ENCODE measurements around the gene FNIP1. TPM values are rescaled to one million over a fixed set of nuclear protein-coding genes. Genes with fewer than 3 reads are reported as not detected.

The FNIP1 gene
- total RNA-seq, 6 experiments from 2014 or later = 14.2 to 25.2 (median 20.9) TPM

GRCh38 chr5:131671994-131672655 is 124.7 kb downstream of the FNIP1 start:
- intact Hi-C loops (cut with DNase I) = no loop called here
- peak; percentile 86 to 94 (median 92) for ATAC-seq
- H3K27me3 ChIP-seq = no peaks in the 10 kb centered on the region
- peaks cover 0 to 26% (median 0%) of the 10 kb centered on the region in 4 donors for H3K4me1 ChIP-seq
- no peaks in the 10 kb centered on the region for H3K9me3 ChIP-seq
- H3K27ac ChIP-seq = peak overlapping the region; percentile 28 to 74 (median 36)
- 35% methylated on average over 2 of the region's 2 CpGs for whole genome bisulfite sequencing (ENCODE audit: insufficient coverage, low coverage, low lambda C conversion rate, missing lambda C conversion rate)
- no peak for DNase-seq
- H3K4me3 ChIP-seq = no peak overlapping the region
- TF ChIP-seq CTCF (IDR thresholded peaks at IDR 0.05) (no peak), POLR2A (IDR thresholded peaks at IDR 0.05) (no peak)
- peaks cover 0 to 19% (median 7%) of the 10 kb centered on the region in 4 donors for H3K36me3 ChIP-seq

GRCh38 chr5:131671409-131671808 is 125.4 kb downstream of the FNIP1 start:
- intact Hi-C loops (cut with DNase I) = no loop called here
- H3K4me1 ChIP-seq = peaks cover 0 to 19% (median 0%) of the 10 kb centered on the region in 4 donors
- ATAC-seq = peak in 2 of 4 donors; percentile 20 to 33
- no peak overlapping the region for H3K4me3 ChIP-seq
- H3K36me3 ChIP-seq = peaks cover 0 to 19% (median 7%) of the 10 kb centered on the region in 4 donors
- DNase-seq = no peak
- H3K9me3 ChIP-seq = no peaks in the 10 kb centered on the region
- TF ChIP-seq POLR2A (IDR thresholded peaks at IDR 0.05) (no peak), CTCF (IDR thresholded peaks at IDR 0.05) (no peak)
- peak overlapping the region in 1 of 3 donors; percentile 74 for H3K27ac ChIP-seq
- no peaks in the 10 kb centered on the region for H3K27me3 ChIP-seq

- intact Hi-C loops (cut with DNase I) = no loop called here
- no peaks in the 10 kb centered on the region for H3K4me1 ChIP-seq
- WGBS (ENCODE audit: insufficient coverage, low coverage, low lambda C conversion rate, missing lambda C conversion rate) = 95% methylated on average over 1 of the region's 1 CpG
- no peak overlapping the region for H3K27ac ChIP-seq
- ATAC-seq (no peak), DNase-seq (no peak)
- H3K4me3 ChIP-seq = no peak overlapping the region
- peaks cover 0 to 17% (median 8%) of the 10 kb centered on the region in 4 donors for H3K36me3 ChIP-seq
- no peaks in the 10 kb centered on the region for H3K9me3 ChIP-seq
- no peaks in the 10 kb centered on the region for H3K27me3 ChIP-seq
- TF ChIP-seq POLR2A (IDR thresholded peaks at IDR 0.05) (no peak), CTCF (IDR thresholded peaks at IDR 0.05) (no peak)
Measured at GRCh38 chr5:131664929-131665328, 131.9 kb downstream of the FNIP1 start.

GRCh38 chr5:131661933-131662332 is 134.9 kb downstream of the FNIP1 start:
- H3K27me3 ChIP-seq = no peaks in the 10 kb centered on the region
- peaks cover 0 to 2% (median 0%) of the 10 kb centered on the region in 4 donors for H3K4me1 ChIP-seq
- DNase-seq (no peak), ATAC-seq (no peak)
- H3K4me3 ChIP-seq = no peak overlapping the region
- no peaks in the 10 kb centered on the region for H3K9me3 ChIP-seq
- WGBS (ENCODE audit: insufficient coverage, low coverage, low lambda C conversion rate, missing lambda C conversion rate) = no CpG with 5 or more reads among the region's 1 CpG
- TF ChIP-seq CTCF (IDR thresholded peaks at IDR 0.05) = no peak
- no peak for TF ChIP-seq POLR2A (IDR thresholded peaks at IDR 0.05)
- peaks cover 0 to 10% (median 7%) of the 10 kb centered on the region in 4 donors for H3K36me3 ChIP-seq
- intact Hi-C loops (cut with DNase I) = no loop called here
- no peak overlapping the region for H3K27ac ChIP-seq
